ENCODE results near the gene ECPAS. TPM values are rescaled to one million over a fixed set of nuclear protein-coding genes. Genes with fewer than 3 reads are reported as not detected.
A peak's percentile ranks its signal among the peaks of the same experiment; 100 is the strongest.
"Not testable (repeated sequence)": the region's sequence is repeated elsewhere in the genome, so short reads cannot be mapped to it uniquely, and the experiment has no call there.

Gene ECPAS
- total RNA-seq, 1 experiment from 2014 or later: 35.7 TPM

- Histone ChIP-seq H3K27ac (no peak overlapping the region), H3K4me1 (replicated peaks) (no peaks in the 10 kb centered on the region), H3K4me3 (no peak overlapping the region), H3K36me3 (peaks cover 81% of the 10 kb centered on the region), H3K27me3 (replicated peaks) (no peaks in the 10 kb centered on the region), H3K9me3 (replicated peaks) (no peaks in the 10 kb centered on the region; the same call in 1 of the 2 replicates)
- DNase-seq (ENCODE audit: low read depth in 1 of 2, low spot score in 2 of 2): no peak
Observed at GRCh38 chr9:111386386-111386785, 97.8 kb downstream of the ECPAS start.

GRCh38 chr9:111381006-111381405, 103.2 kb downstream of the ECPAS start:
- H3K36me3 ChIP-seq: peaks cover 73% of the 10 kb centered on the region
- no peaks in the 10 kb centered on the region for H3K9me3 ChIP-seq (replicated peaks)
- DNase-seq (ENCODE audit: low read depth in 1 of 2, low spot score in 2 of 2): no peak
- H3K27ac ChIP-seq: no peak overlapping the region
- H3K27me3 ChIP-seq (replicated peaks): no peaks in the 10 kb centered on the region
- H3K4me1 ChIP-seq (replicated peaks): no peaks in the 10 kb centered on the region
- H3K4me3 ChIP-seq: no peak overlapping the region

GRCh38 chr9:111375817-111376564, 108.2 kb downstream of the ECPAS start:
- no peak for DNase-seq (ENCODE audit: low read depth in 1 of 2, low spot score in 2 of 2)
- no peaks in the 10 kb centered on the region for H3K27me3 ChIP-seq (replicated peaks)
- H3K27ac ChIP-seq: no peak overlapping the region
- H3K4me3 ChIP-seq: no peak overlapping the region
- H3K36me3 ChIP-seq: peaks cover 66% of the 10 kb centered on the region
- H3K4me1 ChIP-seq (replicated peaks): no peaks in the 10 kb centered on the region
- H3K9me3 ChIP-seq (replicated peaks): no peaks in the 10 kb centered on the region

GRCh38 chr9:111375062-111375461, 109.1 kb downstream of the ECPAS start:
- Histone ChIP-seq H3K4me1 (replicated peaks) (no peaks in the 10 kb centered on the region), H3K36me3 (peaks cover 69% of the 10 kb centered on the region), H3K4me3 (no peak overlapping the region), H3K27me3 (replicated peaks) (no peaks in the 10 kb centered on the region), H3K9me3 (replicated peaks) (no peaks in the 10 kb centered on the region), H3K27ac (no peak overlapping the region)
- no peak for DNase-seq (ENCODE audit: low read depth in 1 of 2, low spot score in 2 of 2)

- H3K9me3 ChIP-seq (replicated peaks): no peaks in the 10 kb centered on the region
- H3K36me3 ChIP-seq: peaks cover 72% of the 10 kb centered on the region
- no peaks in the 10 kb centered on the region for H3K27me3 ChIP-seq (replicated peaks)
- H3K4me3 ChIP-seq: no peak overlapping the region
- no peak for DNase-seq (ENCODE audit: low read depth in 1 of 2, low spot score in 2 of 2)
- no peak overlapping the region for H3K27ac ChIP-seq
- H3K4me1 ChIP-seq (replicated peaks): no peaks in the 10 kb centered on the region
Observed at GRCh38 chr9:111372297-111372696, 111.9 kb downstream of the ECPAS start.

- Histone ChIP-seq H3K27ac (no peak overlapping the region), H3K36me3 (peaks cover 65% of the 10 kb centered on the region), H3K27me3 (replicated peaks) (no peaks in the 10 kb centered on the region), H3K4me1 (replicated peaks) (no peaks in the 10 kb centered on the region), H3K9me3 (replicated peaks) (no peaks in the 10 kb centered on the region), H3K4me3 (no peak overlapping the region)
- no peak for DNase-seq (ENCODE audit: low read depth in 1 of 2, low spot score in 2 of 2)
Observed at GRCh38 chr9:111366978-111367377, 117.2 kb downstream of the ECPAS start.

- no peaks in the 10 kb centered on the region for H3K9me3 ChIP-seq (replicated peaks)
- no peak overlapping the region for H3K4me3 ChIP-seq
- no peak overlapping the region for H3K27ac ChIP-seq
- no peaks in the 10 kb centered on the region for H3K27me3 ChIP-seq (replicated peaks)
- DNase-seq (ENCODE audit: low read depth in 1 of 2, low spot score in 2 of 2): no peak
- H3K36me3 ChIP-seq: peaks cover 25% of the 10 kb centered on the region
- H3K4me1 ChIP-seq (replicated peaks): no peaks in the 10 kb centered on the region
Observed at GRCh38 chr9:111362526-111362925, 121.7 kb downstream of the ECPAS start.

- Histone ChIP-seq H3K9me3 (replicated peaks) (no peaks in the 10 kb centered on the region), H3K27ac (no peak overlapping the region), H3K4me3 (no peak overlapping the region), H3K36me3 (peaks cover 14% of the 10 kb centered on the region), H3K27me3 (replicated peaks) (no peaks in the 10 kb centered on the region), H3K4me1 (replicated peaks) (peaks cover 4% of the 10 kb centered on the region; the same call in 1 of the 2 replicates)
- DNase-seq (ENCODE audit: low read depth in 1 of 2, low spot score in 2 of 2): no peak
Observed at GRCh38 chr9:111360881-111361280, 123.3 kb downstream of the ECPAS start.

- Histone ChIP-seq H3K36me3 (no peaks in the 10 kb centered on the region), H3K27ac (peak overlapping the region; percentile 59), H3K4me1 (replicated peaks) (peaks cover 4% of the 10 kb centered on the region; the same call in 1 of the 2 replicates), H3K4me3 (peak overlapping the region; percentile 27), H3K27me3 (replicated peaks) (no peaks in the 10 kb centered on the region), H3K9me3 (replicated peaks) (no peaks in the 10 kb centered on the region)
- peak; percentile 47 to 82 for DNase-seq (ENCODE audit: low read depth in 1 of 2, low spot score in 2 of 2)
Observed at GRCh38 chr9:111356481-111357244, 127.5 kb downstream of the ECPAS start.

GRCh38 chr9:111352545-111352944, 131.6 kb downstream of the ECPAS start:
- peaks cover 4% of the 10 kb centered on the region; the same call in 1 of the 2 replicates for H3K4me1 ChIP-seq (replicated peaks)
- DNase-seq (ENCODE audit: low read depth in 1 of 2, low spot score in 2 of 2): no peak

GRCh38 chr9:111350556-111350955, 133.6 kb downstream of the ECPAS start:
- H3K4me1 ChIP-seq (replicated peaks): no peaks in the 10 kb centered on the region
- no peak overlapping the region for H3K27ac ChIP-seq
- H3K27me3 ChIP-seq (replicated peaks): no peaks in the 10 kb centered on the region
- H3K36me3 ChIP-seq: no peaks in the 10 kb centered on the region
- no peak for DNase-seq (ENCODE audit: low read depth in 1 of 2, low spot score in 2 of 2)
- H3K4me3 ChIP-seq: no peak overlapping the region
- H3K9me3 ChIP-seq (replicated peaks): no peaks in the 10 kb centered on the region

More at GRCh38 chr9:111352545-111352944, 131.6 kb downstream of the ECPAS start:
- H3K9me3 ChIP-seq (replicated peaks): no peaks in the 10 kb centered on the region
- no peaks in the 10 kb centered on the region for H3K27me3 ChIP-seq (replicated peaks)
- H3K4me3 ChIP-seq: no peak overlapping the region
- no peak overlapping the region for H3K27ac ChIP-seq
- no peaks in the 10 kb centered on the region for H3K36me3 ChIP-seq

- Histone ChIP-seq H3K4me1 (replicated peaks) (no peaks in the 10 kb centered on the region), H3K27ac (no peak overlapping the region), H3K9me3 (replicated peaks) (no peaks in the 10 kb centered on the region), H3K36me3 (no peaks in the 10 kb centered on the region), H3K4me3 (no peak overlapping the region), H3K27me3 (replicated peaks) (no peaks in the 10 kb centered on the region)
- DNase-seq (ENCODE audit: low read depth in 1 of 2, low spot score in 2 of 2): no peak
Observed at GRCh38 chr9:111349766-111350165, 134.4 kb downstream of the ECPAS start.

- Histone ChIP-seq H3K4me1 (replicated peaks) (no peaks in the 10 kb centered on the region), H3K27ac (no peak overlapping the region), H3K9me3 (replicated peaks) (no peaks in the 10 kb centered on the region), H3K4me3 (no peak overlapping the region), H3K27me3 (replicated peaks) (no peaks in the 10 kb centered on the region), H3K36me3 (no peaks in the 10 kb centered on the region)
- no peak for DNase-seq (ENCODE audit: low read depth in 1 of 2, low spot score in 2 of 2)
Observed at GRCh38 chr9:111348821-111349271, 135.3 kb downstream of the ECPAS start.

GRCh38 chr9:111334318-111334863, 149.8 kb downstream of the ECPAS start:
- H3K36me3 ChIP-seq; H3K27me3 ChIP-seq (replicated peaks); H3K4me1 ChIP-seq (replicated peaks); H3K27ac ChIP-seq; H3K4me3 ChIP-seq; DNase-seq (ENCODE audit: low read depth in 1 of 2, low spot score in 2 of 2); H3K9me3 ChIP-seq (replicated peaks): not testable (repeated sequence)
